Measurements from ENCODE around the gene NTMT1. TPM values are rescaled to one million over a fixed set of nuclear protein-coding genes. Genes with fewer than 3 reads are reported as not detected.

NTMT1 gene
- total RNA-seq, 2 donors from 2014 or later: 39.6 to 49.1 TPM

DNA sequence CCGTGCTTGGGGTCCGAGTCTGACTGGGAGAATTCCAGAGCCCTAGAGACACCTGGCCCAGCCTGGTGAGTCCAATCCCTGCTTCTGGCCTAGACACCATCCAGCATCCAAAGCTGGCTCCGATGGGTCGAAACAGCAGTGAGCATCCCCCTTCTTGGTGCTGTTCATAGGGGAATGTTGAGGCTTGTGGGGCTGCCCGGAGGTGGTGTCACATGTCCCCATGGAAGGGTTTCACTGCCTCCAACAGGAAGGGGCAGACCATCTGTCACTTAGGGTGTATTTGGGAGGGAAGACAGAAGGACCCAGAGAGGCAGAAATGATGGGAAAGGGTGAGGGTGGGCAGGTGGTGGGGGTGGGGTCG lies 19.0 kb upstream of the NTMT1 start:
- Histone ChIP-seq H3K27me3 (ENCODE audit: control insufficient read depth, insufficient read depth, low read length, poor library complexity, severe bottlenecking) (no peaks in the 10 kb centered on the region), H3K9me3 (ENCODE audit: control insufficient read depth, low read length) (no peaks in the 10 kb centered on the region), H3K4me1 (ENCODE audit: control insufficient read depth, insufficient read depth, low read length) (peaks cover 4% of the 10 kb centered on the region), H3K4me3 (ENCODE audit: low read length) (no peak overlapping the region), H3K9ac (ENCODE audit: extremely low read depth, low read length, poor library complexity, severe bottlenecking) (no peak overlapping the region), H3K27ac (ENCODE audit: low read depth, low read length) (no peak overlapping the region), H3K36me3 (ENCODE audit: control insufficient read depth, insufficient read depth, low read length) (no peaks in the 10 kb centered on the region)
- Mint-ChIP-seq H3K27ac (no peak overlapping the region), H3K4me1 (peaks cover 22% of the 10 kb centered on the region), H3K4me3 (no peak overlapping the region), H3K36me3 (ENCODE audit: low read depth) (no peaks in the 10 kb centered on the region), H3K9me3 (no peaks in the 10 kb centered on the region), H3K27me3 (ENCODE audit: insufficient read depth) (peaks cover 3% of the 10 kb centered on the region)
- no peak for DNase-seq
- WGBS, 2 experiments (ENCODE audit: insufficient coverage in 1 of 2, insufficient read length in 1 of 2): 76 to 86% methylated on average over 3 to 6 of the region's 6 CpGs
- no peak for TF ChIP-seq CTCF (conservative IDR thresholded peaks at IDR 0.05)

- 86 to 87% methylated on average over 6 to 27 of the region's 27 CpGs for WGBS, 2 experiments (ENCODE audit: insufficient coverage in 1 of 2, insufficient read length in 1 of 2)
Observed at GRCh38 chr9:129608561-129609481, 17.1 kb upstream of the NTMT1 start.

More at GRCh38 chr9:129608561-129609481, 17.1 kb upstream of the NTMT1 start:
- H3K4me1 Mint-ChIP-seq: peaks cover 15% of the 10 kb centered on the region
- no peak overlapping the region for H3K27ac Mint-ChIP-seq
- H3K36me3 Mint-ChIP-seq (ENCODE audit: low read depth): no peaks in the 10 kb centered on the region
- peak overlapping the region; percentile 14 for H3K4me3 Mint-ChIP-seq
- H3K9me3 ChIP-seq (ENCODE audit: control insufficient read depth, low read length): no peaks in the 10 kb centered on the region
- no peaks in the 10 kb centered on the region for H3K27me3 ChIP-seq (ENCODE audit: control insufficient read depth, insufficient read depth, low read length, poor library complexity, severe bottlenecking)
- no peak overlapping the region for H3K9ac ChIP-seq (ENCODE audit: extremely low read depth, low read length, poor library complexity, severe bottlenecking)
- H3K4me3 ChIP-seq (ENCODE audit: low read length): no peak overlapping the region
- no peak overlapping the region for H3K27ac ChIP-seq (ENCODE audit: low read depth, low read length)
- no peaks in the 10 kb centered on the region for H3K36me3 ChIP-seq (ENCODE audit: control insufficient read depth, insufficient read depth, low read length)
- no peaks in the 10 kb centered on the region for H3K4me1 ChIP-seq (ENCODE audit: control insufficient read depth, insufficient read depth, low read length)
- H3K27me3 Mint-ChIP-seq (ENCODE audit: insufficient read depth): peaks cover 6% of the 10 kb centered on the region
- no peaks in the 10 kb centered on the region for H3K9me3 Mint-ChIP-seq
- DNase-seq: peak; percentile 64
- TF ChIP-seq CTCF (conservative IDR thresholded peaks at IDR 0.05): no peak
